GM21367 (cell line): ENCODE measurements around the gene FCN1.

Source experiments
- ATAC-seq: cut with Tn5 transposase; IDR thresholded peaks from one replicate; pipeline ENCODE4 v1.9.1; 2021; ENCODE audit not compliant: unreplicated experiment

The FCN1 gene

GRCh38 chr9:134951994-134952393 is 34.3 kb upstream of the FCN1 start:
- ATAC-seq, result no peak

GRCh38 chr9:134951461-134951860 is 33.7 kb upstream of the FCN1 start:
- no peak for ATAC-seq

GRCh38 chr9:134950386-134951210 is 32.9 kb upstream of the FCN1 start:
- no peak for ATAC-seq

DNA sequence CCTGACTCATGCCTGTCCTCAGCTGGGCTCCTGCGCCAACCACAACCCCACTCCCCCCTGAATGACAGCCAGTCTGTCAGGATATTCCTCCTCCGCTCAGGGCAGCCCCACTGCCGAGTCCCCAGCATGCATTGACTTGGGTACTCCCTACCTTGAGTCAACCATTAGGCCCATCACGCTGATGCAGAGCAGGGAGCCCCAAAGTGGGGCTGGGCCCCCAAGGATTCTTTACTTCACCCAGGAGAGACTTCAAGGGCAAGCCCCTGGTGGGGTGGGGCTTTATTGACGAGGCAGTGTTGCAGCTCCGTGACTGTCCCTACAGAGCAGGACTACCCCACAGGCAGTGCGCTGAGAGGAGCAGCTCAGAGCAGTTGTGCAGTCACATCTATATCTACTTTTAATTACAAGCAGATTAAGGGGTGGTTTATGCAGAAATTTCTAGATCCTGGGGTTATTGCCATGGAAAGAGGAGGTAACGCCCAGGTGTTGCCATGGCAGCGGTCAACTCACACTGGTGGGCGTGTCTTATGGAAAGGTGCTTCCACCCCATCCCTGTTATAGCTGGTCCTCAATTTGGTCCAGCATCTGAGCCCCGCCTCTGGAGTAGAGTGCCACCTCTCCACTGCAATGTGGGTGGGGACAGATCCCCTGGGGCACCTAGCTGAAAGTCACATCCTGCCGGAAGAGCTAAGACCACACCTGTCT is 32.1 kb upstream of the FCN1 start:
- no peak for ATAC-seq

- ATAC-seq, result no peak
Observed at GRCh38 chr9:134948149-134948548, 30.4 kb upstream of the FCN1 start.

GRCh38 chr9:134947265-134947955 is 29.7 kb upstream of the FCN1 start:
- no peak for ATAC-seq

GRCh38 chr9:134946663-134947062 is 29.0 kb upstream of the FCN1 start:
- ATAC-seq, result no peak

- no peak for ATAC-seq
Observed at GRCh38 chr9:134945509-134946275, 28.0 kb upstream of the FCN1 start.

- no peak for ATAC-seq
Observed at GRCh38 chr9:134944916-134945315, 27.2 kb upstream of the FCN1 start.

GRCh38 chr9:134944351-134944802 is 26.7 kb upstream of the FCN1 start:
- no peak for ATAC-seq

DNA sequence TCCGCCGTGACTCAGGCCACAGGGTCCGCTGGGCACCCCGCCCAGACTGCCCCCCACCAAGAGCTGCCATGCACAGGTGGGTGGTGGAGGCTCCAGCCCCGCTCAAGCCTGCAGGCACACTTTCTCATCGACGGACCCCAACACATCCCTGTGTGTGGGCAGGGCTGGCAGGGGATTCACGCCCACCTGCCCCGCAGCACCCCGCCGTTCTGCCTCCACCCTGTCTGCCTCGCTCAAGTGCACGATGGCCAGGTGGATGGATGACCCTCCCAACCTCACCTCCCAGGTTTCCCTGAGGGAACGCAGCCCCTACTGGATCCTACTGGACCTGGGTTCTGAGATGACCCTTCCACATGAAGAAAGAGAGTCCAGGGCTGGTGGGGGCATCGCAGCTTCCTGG is 26.1 kb upstream of the FCN1 start:
- ATAC-seq, result no peak

- no peak for ATAC-seq
Observed at GRCh38 chr9:134943411-134943810, 25.7 kb upstream of the FCN1 start.

GRCh38 chr9:134942788-134943184 is 25.1 kb upstream of the FCN1 start:
- no peak for ATAC-seq

DNA sequence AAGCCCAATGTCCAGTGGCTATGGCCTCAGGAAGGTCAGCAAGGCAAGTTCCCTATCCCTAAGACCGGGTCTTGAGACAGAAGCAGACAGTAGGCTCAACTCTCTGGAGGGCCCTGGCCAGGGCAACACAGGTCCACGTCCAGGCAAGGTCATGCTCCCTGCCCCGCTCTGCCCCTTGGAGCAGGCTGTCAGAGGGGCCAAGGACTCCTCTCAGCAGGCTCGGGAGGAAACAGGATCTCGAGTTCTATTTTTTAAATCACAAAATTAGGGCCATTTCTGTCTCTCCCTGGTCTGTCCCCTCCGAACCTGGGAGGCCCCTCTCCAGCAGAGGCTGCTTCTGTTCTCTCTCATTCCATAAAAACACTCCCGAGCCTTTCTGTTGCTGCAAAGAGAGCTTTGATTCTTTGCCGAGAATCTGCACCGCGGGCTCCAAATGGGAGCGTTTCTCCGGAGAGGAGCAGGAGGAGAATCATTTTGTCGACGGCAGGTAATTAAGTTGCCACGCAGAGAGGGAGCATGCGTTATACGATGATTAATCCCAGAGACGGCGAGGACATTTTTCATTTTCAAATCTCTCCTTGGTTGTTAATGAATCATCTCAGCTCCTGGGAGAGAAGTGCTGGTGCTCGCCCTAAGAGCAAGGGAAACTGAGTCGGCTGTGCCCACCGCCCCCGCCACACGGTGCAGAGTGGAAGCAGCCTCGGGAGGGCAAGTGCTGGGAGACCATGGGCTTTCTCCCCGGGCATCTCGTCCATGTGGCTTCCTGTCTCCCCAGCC is 24.5 kb upstream of the FCN1 start:
- ATAC-seq, result no peak

DNA sequence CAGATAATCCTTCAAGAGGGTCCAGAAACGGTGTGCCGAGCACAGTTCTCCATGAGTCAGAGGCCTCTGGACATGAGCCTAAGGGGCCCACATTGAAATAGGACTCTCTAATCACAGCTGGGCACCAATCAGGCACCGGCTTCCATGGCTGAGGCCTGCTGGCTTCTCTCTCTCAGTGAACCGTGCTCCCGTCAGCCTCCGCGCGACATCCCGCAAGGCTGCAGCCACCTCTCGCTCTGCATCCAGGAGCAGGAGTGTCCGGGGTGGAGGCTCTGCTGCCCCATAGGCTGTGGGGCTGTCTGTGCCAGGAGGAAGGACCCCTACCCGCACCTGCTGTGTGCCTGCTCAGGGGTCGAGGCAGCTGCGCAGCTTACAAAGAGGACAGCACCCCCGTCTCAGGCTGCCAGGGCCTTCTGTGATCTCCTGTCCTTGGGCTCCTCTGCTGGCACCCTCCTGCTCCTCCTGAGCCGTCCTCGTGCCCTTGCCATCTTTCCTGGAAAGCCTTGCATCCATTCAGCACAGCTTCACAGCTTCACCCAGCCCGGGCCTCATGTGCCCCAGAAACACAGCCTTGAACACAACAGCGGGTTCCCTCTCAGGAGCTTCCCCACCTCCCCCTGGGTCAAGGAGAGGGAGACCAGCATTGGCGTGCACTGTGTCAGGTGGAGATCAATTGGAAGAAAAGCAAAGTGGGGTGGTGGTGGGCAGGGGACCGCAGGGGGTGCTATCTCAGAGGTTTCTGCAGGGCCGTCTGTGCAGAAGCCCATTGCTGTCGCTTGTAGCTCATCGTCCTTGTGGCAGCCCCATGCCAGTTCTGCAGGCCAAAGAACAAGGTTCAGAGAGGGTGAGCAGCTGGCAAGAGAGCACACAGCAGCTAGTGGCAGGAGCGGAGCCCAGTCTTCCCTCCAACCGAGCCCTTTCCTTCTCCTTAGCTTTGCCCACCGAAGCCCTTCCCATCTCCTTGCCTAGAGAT is 22.8 kb upstream of the FCN1 start:
- no peak for ATAC-seq

DNA sequence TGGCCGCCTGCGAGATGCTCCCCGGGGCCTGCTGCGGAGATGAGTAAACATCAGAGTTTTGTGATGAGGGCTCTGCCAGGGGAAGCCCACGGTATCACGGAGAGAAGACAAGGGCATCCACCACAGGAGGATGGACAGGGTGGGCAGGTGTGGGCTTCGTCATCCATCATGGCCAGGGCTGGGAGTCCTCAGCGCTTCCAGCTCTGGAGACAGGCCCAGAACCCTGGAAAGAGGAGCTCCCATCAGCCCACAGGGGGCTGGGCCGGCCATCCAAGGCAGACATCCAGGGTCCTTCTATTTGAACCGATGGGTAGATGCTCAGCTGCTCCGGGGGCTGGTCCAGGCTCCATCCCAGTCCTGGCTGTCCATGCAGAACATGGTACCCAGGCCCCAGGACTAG is 22.1 kb upstream of the FCN1 start:
- no peak for ATAC-seq

- no peak for ATAC-seq
Observed at GRCh38 chr9:134939080-134939733, 21.5 kb upstream of the FCN1 start.

DNA sequence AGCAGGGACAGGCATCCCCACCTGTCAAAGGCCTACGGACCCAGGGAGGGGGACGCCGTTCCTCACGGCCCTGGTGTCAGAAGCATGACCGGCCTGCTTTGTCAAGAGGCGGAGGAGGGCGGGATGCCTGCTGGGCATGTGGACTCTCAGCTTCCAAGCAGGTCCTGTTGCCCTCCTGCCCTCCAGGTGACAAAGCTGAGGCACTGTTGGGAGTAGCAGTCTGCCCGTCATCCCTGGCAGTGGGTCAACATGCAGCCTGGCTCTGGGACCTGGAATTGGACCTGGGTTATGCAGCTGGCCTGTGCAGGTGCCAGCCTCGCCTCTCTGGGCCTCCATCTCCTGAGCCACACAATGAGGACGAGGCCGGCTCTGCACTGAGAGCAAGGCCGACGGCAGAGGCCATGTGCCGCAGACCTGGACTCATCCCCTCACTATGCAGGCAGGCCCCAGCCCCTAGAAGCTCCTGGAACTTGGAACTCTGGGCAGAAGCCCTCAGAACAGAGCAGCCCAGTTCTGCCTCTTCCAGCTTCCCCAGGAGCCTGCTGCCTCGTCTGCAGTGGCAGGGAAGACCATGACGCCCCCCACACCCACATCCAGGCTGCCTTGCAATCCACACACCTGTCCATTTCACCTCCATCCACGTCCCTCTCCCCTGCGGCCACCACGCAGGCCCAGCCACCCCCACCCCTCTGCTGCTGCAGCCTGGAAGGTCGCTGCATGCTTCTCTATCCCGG is 20.8 kb upstream of the FCN1 start:
- ATAC-seq, result no peak
